ENCODE results near the gene CTRB1.
"Not testable (repeated sequence)": the region's sequence is repeated elsewhere in the genome, so short reads cannot be mapped to it uniquely, and the experiment has no call there.

Gene CTRB1

GRCh38 chr16:75271441-75272096 is 52.8 kb downstream of the CTRB1 start:
- DNase-seq (ENCODE audit: low read depth) = no peak

GRCh38 chr16:75272097-75272551 is 53.3 kb downstream of the CTRB1 start:
- no peak for DNase-seq (ENCODE audit: low read depth)

GRCh38 chr16:75272629-75273028 is 53.8 kb downstream of the CTRB1 start:
- not testable (repeated sequence) for DNase-seq (ENCODE audit: low read depth)

DNA sequence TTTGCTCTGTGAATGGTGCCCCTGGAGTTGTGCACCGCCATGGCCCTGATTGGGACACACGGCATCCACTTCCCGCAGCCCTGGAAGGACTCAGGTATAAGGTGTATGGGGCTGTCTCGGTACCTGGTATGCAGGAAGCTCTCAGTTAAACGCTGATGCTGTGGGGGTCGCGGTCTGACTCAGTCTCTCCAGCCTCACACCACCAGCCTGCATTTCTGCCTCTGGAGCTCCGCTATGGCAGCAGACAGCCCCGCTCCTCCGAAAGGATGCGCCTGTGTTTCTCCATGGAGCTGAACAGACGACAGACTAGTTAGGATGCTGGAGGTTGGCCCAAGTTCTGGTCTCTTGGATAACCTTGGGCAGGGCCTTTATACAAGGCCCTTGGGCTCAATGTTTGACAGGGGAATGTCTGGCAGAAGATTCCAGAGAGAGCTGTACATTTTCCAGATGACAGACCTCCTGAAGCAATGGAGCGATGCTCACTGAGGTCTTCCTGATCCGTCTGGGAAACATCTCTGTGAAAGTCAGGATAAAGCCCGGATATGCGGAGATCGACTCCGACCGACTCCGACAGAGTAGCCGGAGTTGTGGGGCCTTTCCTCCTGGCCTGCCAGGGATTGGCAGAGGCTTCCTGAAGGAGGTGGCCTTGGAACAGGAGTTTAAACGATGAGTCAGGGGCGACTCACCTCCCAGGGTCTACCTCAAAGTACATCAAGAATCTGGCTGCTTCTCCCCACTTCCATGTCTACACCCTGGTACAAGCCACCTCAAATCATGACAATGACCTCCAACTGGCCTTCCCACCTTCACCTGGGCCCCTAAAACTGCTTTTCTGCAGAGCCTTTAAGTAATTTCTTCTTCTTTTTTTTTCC is 54.5 kb downstream of the CTRB1 start:
- DNase-seq (ENCODE audit: low read depth) = no peak
